ENCODE data around the gene COPS6.

GRCh38 chr7:100119072-100119969 is 30.6 kb downstream of the COPS6 start, which contains the start of the genes CNPY4 and TAF6:
- TF ChIP-seq CTCF (IDR thresholded peaks at IDR 0.05) = peak in 2 of 4 experiments; percentile 17 to 20
- peak in 1 of 2 donors; percentile 57 for TF ChIP-seq POLR2A (IDR thresholded peaks at IDR 0.05)
